NCI-H748 treated with DMSO at 0.1 percent for 48 hours (cell line): ENCODE measurements around the gene ATP5PO.

Source experiments
- DNase-seq: peaks from one replicate; lab custom pipeline; 2025; lab: John Stamatoyannopoulos, UW

The ATP5PO gene, protein sequence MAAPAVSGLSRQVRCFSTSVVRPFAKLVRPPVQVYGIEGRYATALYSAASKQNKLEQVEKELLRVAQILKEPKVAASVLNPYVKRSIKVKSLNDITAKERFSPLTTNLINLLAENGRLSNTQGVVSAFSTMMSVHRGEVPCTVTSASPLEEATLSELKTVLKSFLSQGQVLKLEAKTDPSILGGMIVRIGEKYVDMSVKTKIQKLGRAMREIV

DNA sequence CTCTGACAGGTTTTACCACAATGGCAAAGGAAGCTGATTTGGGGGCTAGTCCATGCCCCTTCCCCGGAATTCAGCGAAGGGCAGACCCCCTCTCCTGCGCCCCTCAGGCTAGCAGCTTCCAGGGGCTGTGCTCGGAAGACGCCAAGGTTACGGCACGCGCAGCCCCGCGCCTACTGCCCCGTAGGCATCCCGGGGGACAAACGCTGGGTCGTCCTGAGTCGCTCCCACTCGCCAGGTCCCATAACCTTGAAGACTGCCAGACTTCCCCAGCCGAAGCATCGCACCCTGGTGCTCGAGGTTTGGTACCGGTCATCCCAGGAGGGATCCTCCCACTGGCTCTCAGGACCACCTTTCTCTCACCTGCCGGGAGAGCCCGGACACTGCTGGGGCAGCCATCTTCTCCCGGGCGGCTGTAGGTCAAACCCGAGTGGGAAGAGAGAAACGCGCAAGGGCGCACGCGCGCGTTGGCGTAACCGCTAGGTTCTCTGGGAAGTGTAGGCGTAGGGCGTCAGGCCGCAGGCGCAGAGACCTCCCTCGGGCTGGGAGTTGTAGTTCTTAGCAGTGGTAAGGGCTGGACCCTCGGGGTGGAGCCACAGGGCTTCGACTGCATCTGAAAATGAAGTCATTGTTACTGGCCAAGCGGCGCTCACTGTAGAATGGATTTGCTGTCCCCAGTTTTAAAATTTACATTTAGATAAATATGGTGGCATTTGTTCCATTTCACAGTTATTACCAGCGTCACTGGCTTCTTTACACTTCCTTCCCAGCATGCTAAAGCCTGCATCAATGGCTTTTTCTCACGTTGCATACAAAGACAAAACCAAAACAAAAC is at the start of gene ATP5PO:
ATP5PO (minus strand) TSS at position 437 of the 832 bp plus-strand sequence; CDS start at position 396, 41 bp downstream.
- DNase-seq: peak; percentile 93

DNA sequence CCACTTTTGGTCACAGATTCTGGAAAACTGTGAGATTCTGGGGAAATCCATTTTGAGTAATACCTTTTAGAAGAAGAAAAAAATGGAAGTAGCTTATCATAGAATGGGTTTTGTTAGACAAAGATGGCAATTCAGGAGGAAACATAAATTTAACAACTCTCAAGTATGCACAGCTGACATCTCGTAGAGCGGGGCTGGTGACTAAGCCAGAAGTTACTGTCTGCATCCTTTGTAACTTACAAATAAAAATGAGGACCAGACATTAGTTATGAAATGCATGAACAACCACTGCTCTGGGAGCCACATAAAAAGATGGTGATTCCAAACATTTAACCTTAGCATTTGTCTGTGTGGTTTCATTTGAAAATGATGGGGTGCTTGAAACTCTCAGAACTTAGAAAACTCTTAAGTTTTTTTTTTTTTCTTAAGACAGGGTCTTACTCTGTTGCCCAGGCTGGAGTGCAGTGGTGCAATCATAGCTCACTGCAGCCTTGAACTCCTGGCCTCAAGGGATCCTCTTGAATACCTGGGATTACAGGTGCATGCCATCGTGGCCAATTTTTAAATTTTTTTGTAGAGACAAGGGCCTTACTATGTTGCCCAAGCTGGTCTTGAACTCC is 49.2 kb upstream of the ATP5PO start:
- DNase-seq: no peak

DNA sequence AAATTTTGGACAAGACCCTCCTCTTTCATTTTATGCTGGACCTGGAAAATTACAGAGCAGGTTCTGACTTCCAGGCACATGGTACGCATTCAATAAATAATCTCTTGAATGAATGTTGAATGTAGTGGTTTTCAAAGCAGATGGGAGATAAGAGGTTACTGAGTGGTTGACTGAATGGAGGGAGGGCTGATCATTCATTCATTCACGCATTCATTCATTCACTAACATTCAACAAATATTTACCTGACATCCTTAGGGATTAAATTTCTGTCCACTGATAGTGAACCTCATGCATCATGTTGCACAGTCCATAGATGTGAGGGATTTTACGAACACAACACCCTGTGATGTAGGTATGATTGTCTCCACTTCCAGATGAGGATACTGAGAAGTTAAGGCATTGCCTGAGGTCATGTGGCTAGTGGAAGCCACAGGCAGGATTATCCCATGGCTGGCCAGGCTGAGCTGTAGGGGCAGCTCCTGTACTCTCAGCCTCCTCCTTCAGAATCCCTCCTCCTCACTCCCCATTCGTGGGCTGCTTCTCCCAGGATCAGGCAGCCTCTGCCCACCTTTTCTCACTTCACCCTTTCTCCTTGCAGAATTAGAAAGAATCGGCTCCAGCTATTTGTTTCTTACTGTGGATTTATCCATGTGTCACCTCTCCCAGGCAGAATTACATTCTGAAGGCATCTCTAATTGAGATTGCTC is 48.4 kb upstream of the ATP5PO start:
- DNase-seq: no peak

DNA sequence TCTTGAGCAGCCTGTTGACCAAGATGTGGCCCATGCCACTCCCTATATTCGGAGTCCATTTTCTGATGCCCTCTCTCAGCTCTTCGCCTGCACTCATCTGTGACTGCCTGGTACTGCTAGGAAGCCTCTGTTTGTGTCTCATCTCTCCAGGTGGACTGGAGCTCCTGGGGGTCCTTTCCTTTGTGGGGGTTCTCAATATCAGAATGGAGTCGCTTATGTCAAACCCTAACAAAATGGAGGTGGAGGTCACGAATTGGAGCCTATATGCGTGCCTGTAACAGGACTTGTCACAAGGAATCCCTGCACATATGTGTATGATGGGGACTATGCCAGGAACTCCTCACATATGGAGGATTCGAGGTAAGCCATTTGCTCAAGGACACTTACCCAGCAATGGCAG is 46.7 kb upstream of the ATP5PO start:
- DNase-seq: no peak

DNA sequence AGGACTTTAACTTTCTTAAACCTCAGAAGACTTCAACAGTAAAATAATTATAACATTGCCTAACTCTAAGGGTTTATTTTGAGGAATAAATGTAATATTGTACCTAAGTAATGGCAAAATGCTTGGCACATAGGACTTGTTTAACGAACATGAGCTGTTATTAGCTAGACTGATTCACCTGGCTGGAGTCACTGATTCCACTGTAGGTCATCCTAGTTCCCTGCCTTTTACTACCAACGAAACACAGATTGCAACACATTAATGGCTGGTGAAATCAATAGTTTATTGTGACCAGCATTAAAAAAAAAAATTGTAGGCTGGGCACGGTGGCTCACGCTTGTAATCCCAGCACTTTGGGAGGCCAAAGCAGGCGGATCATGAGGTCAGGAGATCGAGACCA is 45.5 kb upstream of the ATP5PO start:
- no peak for DNase-seq

DNA sequence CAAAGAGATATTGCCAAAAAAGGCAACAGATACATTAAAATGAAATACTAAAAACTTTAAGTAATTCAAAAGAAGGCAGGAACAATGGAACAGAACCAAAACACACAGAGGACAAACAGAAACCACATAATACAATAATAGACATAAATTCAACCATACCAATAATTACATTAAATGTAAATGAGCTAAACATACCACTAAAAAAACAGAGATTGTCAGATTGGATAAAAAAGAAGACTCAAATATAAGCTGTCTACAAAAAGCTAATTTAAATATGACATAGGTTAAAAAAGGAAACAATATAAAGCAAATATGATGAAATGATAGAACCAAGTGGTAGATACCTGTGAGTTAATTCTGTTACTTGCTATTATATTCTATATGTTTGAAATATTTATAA is 44.1 kb upstream of the ATP5PO start:
- no peak for DNase-seq

DNA sequence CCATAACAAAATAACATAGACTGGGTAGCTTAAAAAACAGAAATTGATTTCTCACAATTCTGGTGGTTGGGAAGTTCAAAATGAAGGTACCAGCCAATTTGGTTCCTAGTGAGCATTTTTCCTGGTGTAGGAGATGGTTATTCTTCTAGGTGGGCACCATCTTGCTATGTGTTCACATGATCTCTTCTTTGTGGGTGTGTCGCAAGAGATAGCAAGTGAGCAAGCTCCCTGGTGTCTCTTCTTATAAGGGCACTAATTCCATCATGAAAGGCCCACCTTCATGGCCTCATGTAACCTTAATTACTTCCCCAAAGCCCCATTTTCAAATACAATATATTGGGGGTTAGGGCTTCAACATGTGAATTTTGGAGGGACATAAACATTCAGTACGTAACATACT is 38.8 kb upstream of the ATP5PO start:
- no peak for DNase-seq

DNA sequence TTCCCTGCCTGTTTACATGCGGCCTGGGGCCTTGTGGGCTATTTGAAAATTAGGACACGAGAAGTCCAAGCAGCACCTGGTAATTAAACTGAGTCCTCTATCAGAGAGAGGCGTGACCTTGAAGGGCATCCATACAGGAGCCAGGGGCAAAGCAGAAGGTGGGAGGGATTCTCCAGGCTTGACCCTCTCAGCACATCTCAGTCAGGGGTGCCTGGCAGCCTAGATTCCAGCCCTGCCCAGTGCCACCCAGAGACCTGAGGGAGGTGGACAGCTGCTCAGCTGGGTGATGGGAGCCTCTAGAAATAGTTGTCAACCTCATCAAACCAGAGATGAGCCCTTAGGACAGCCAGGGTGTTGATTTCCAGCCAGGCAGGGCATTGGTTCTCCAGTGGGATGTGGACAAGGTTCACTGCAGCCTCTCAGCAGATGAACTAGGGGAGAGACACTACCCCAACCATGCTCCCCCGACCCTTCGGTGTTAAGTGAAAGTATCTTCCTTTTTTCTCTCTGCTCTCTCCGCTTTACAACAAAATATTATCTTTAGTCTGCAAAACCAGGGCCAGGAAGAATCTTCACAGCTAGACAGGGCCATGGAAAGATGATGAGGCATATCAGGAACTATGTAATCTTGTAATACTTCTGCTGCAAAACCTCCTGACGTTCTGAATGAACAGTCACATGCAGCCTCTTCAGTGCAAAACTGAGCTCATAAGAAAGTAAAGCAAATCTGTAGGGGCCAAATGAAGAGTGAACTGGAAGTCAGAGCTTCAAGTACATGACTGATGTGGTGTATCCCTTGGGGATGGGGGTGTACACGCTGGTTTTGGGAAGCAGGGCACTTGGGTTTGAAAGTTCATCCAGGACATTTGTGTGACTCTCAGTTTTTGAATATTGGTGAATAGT is 35.9 kb upstream of the ATP5PO start:
- DNase-seq: no peak

DNA sequence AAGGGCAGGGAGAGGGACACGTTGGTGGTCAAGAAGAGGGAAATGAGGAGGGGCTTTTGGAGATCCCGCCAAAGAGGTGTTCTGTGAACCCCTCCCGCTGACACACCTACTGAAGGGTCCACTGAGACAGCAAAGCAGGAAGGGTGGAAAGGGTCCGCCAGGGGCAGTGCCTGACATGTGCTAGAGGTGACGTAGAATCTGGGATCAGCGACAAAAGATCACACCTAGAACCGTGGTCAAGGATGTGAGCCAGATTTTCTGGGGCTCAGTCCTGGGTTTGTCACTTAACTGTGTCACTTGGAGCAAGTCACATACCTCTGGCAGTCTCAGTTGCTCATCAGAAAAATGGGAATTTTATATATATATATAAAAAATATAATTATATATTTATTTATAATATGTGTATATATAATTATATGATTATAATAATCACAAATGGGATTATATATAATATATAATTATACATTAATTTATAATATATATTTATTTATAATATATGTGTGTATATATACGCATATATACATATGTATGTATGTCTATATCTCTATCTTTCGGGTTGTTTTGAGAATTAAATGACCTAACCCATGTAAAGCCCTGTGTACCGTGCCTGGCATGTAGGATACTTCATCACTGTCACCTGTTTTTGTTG is 35.0 kb upstream of the ATP5PO start:
- no peak for DNase-seq

DNA sequence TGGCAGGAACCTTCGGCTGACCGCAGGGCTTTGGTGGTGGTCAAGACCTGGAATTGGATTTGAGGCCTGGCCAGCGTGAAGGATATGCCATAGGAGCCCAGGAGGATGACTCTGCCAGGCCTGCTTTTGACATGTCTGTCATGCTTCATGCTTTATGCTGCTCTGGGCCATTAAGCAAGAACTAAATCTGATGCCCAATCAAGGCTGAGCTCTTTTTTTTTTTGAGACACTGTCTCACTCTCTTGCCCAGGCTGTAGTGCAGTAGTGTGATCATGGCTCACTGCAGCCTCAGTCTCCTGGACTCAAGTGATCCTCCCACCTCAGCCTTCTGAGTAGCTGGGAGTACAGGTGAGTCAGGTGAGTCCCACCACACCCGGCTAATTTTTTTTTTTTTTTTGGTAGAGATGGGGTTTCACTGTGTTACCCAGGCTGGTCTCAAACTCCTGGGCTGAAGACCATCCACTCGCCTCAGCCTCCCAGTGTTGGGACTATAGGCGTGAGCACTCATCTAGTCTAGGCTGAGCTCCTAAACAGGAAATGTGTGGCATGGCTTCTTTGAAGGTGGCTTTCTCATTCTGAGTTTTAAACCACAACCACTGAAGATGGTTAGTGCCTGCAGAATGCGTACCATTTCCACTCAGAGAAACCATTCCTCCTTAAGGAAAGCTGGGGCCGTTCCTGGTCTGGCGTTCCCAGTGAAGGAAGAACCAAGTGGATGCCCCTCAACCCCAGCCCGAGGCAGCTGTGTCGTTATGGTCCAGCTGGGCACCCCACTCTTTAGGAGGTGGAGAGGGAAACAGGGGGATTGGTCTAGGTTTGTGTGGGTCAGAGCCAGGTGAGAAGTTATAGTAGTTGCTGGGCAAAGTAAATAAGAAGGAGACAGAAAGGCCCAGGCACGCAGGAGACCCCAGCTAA is 34.2 kb upstream of the ATP5PO start:
- DNase-seq: no peak

DNA sequence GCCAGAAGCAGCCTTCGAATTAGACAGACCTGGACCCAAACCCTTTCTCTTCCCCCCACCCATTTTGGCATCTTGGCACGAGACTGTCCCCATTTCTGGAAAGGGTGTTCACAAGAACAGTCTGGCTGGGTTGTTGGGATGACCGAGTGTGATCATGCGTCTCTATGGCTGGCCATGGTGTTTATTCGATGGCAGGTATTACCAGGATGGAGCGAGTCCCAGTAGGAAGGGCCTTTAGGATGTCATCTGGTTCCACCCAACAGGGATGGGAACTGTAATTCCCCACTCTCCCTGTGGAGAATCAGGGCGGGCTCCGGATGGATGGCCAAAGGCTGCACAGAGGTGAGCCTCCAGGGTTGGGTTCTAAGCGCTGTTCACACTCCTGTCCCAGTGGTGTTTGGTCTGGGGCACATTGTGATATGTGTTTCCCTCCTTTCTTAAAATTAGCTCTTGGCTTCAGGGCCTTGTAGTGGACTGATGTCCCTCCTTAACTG is 33.4 kb upstream of the ATP5PO start:
- no peak for DNase-seq

DNA sequence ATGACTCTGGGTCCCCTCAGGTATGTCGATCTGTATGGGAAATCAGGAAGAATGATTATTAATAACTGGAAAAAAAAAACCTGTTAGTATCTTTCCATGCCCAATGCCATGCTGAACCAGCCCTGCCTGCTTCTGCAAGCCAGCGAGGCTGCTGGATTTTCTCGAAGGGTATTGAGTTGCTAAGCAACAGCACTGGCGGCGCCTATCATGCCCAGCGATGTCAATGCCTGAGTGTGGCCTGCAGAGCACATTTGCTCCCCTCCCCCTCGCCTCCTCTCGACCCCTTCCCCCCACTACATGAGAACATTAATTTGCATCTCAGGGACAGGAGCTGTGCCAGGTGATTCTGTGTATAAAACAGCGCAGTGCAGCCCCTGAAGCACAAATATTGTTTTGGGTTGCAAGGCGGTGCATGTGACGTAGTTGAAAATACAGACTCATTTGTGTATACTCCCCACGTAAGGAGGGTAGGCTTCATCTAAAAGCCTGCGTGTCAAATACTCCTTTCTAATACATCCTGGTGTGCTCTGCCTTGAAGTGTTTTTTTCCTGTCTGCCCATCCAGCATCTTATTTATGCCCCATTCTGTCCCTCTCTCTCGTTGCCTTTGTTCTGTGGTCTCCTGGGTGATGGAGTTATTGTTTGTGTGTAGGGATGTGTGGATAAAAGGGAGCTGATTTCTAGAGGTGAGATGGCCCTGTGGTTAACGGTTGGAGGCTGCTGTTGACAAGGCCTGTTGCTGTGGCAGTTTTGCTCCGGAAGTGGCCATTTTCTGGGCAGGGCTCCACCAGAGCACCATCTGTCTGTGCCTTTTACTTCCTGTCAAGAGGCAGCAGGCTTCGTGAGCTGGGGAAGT is 32.7 kb upstream of the ATP5PO start:
- peak; percentile 89 for DNase-seq

DNA sequence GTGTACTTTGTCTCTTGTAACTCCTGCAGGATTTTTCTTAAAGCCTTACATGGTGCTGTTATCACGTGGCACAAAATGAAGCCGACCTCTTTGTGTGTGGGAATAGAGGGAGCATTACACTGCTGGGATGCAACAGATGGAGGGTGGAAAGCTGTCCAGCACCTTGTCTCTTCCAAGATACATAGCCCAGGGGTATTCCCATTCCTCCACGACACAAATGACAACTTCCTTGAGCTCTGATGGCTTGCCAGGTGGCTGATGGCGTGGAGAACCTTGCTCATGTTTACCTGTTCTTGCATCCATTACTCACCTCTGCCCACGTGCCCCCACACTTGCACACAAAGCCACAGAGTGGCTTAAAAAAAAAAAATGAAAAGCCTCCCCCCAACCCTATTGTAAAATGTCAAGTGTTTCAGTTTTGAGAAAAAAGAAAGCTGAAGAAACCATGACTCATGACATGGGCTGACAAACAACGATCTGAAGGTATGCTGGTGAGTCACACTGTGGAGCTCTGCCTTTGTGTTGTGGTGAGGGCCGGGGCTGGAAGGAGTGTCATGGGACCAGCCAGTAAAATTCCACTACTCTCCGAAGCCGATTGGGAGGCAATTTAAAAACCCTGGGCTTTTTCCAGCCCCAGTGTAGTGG is 32.0 kb upstream of the ATP5PO start:
- peak; percentile 52 for DNase-seq

DNA sequence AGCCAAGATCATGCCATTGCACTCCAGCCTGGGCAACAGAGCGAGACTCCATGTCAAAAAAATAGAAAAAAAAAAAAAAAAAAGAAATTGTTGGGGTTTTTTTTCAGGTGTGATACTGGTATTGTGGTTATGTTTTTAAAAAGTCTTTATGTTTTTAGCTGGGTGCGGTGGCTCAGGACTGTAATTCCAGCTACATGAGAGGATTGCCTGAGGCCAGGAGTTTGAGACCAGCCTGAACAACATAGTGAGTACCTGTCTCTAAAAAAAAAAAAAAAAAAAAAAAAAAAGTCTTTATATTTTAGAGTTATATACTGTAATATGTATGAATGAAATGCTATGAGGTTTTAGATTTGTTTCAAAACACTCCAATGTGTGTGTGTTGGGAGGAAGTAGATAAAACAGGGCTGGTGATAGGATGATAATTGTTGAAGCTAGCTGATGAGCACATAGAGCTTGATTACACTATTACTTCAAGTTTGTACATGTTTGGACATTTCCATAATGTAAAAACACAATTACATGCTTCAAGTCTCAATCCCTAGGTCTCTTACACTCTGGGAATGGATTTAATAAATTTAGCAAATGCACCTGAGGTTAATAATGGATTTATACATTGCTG is 30.2 kb upstream of the ATP5PO start:
- no peak for DNase-seq

DNA sequence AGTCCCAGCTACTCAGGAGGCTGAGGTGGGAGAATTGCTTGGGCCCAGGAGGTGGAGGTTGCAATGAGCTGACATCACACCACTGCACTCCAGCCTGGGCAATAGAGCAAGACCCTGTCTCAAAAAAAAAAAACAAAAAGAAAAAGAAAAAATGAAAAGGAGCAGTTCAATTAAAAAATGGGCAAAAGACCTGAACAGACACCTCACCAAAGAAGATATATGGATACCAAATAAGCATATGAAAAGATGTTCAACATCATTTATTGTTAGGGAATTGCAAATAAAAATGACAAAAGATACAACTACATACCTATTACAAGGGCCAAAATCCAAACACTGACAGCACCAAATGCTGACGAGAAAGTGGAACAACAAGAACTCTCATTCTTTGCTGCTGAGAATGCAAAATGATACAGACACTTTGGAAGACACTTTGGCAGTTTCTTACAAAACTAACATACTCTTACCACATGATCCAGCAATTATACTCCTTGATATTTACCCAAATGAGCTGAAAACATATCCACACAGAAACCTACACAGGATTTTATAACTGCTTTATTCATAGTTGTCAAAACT is 28.7 kb upstream of the ATP5PO start:
- DNase-seq: no peak

DNA sequence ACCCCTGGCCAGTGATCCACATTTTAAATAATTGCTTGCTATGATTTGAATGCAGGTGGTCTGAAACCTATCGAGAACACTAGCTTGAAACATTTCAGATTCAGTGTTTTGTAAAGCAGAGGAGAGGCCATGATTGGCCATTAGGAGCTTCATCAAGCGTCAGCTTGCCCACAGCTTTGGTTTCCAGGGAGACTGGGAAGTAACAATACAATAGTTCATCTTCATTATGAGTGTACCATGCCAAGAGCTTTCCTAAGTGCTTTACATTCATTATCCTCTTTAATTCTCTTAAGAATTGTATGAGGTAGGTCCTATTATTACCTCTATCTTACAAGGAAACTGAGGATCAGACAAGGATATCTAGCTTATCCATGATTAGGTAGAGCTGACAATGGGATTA is 27.7 kb upstream of the ATP5PO start:
- DNase-seq: peak; percentile 52

DNA sequence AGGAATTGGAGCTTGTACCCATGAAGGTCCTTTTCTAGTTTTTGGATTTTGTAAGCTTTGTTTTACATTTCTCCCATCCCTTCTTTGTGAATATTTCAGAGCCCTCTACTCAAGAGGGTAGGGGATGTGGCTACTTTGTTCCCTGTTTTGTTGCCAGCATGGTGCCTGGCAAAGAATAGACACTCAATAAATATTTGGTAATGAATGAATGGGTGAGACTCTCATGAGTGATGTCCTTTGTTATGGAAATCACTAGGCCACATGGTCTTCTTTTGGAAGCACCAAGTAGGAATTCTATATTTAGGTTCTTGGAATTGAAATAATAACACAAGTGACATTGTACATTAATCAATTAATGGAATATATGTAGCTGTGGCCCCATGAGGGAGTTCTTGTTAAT is 26.8 kb upstream of the ATP5PO start:
- DNase-seq: peak; percentile 19

DNA sequence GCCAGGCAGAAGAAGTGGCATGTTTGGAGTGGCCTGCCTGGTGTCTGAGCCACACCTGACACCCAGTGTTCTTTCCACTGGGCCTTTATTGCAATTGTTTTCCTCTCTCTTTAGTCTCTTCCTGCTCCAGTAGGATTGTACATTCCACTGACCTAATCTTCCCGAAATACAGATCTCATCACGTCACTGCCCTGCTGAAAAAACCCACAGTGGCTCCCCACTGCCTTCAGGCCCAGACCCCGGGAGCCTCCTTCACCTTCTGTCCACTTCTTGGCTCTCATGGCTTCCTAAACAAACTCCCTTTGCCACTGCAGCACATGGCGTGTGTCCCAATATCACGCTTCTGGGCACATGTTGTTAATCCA is 25.3 kb upstream of the ATP5PO start:
- no peak for DNase-seq
